Endothelial cell of umbilical vein (primary cell): ENCODE measurements around the gene REEP3. TPM values are rescaled to one million over a fixed set of nuclear protein-coding genes. Genes with fewer than 3 reads are reported as not detected.

Source experiments
- BruUV-seq: library from RNA; stranded (reverse); fragments of 400-500 nt; replicated peaks from 2 replicates; lab custom pipeline; 2021; lab: Mats Ljungman, UMichigan
- CTCF ChIA-PET: fragments of 300-600, 350-600 bp; sonication (Branson Sonifier 250); formaldehyde crosslinking; loops from one replicate; lab custom pipeline; 2021; ENCODE audit warnings: antibody characterized with exemption, inconsistent platforms; lab: Charles Lee
- POLR2A ChIA-PET: fragments of 300-600, 350-600 bp; sonication (Branson Sonifier 250); formaldehyde crosslinking; loops from one replicate; lab custom pipeline; 2021; ENCODE audit warnings: antibody characterized with exemption, inconsistent platforms; lab: Charles Lee
- DNase-seq: peaks from one replicate; pipeline ENCODE4 v3.0.0-alpha.2; 2011; ENCODE audit warnings: low read depth, low spot score
- FAIRE-seq: peaks from 2 replicates; lab custom pipeline; 2011; peaks lifted over from hg19 to GRCh38; lab: Jason Lieb, UNC
- H2AFZ ChIP-seq: 2 replicates; pipeline ENCODE4 v1.6.0; 2012; ENCODE audit warnings: low read depth, low read length, control low read depth, inconsistent platforms
- H3K27ac ChIP-seq: 2 replicates; pipeline ENCODE4 v1.5.1; 2011; ENCODE audit warnings: low read depth, mild to moderate bottlenecking, control low read depth, low read length, moderate library complexity; ENCODE audit not compliant: insufficient read depth
- H3K27me3 ChIP-seq, 2 experiments: 2 replicates each; pipeline versions ENCODE4 v1.6.0 to v1.6.1; 2011; ENCODE audit warnings: low read length in 2 of 2, mixed read lengths in 1 of 2; ENCODE audit not compliant: control insufficient read depth in 2 of 2, insufficient read depth in 2 of 2
- H3K36me3 ChIP-seq, 2 experiments: 2 replicates in 1 of 2; 3 replicates in 1 of 2; pipeline ENCODE4 v1.5.1; 2011; ENCODE audit warnings: low read length in 2 of 2, mild to moderate bottlenecking in 1 of 2, moderate library complexity in 1 of 2; ENCODE audit not compliant: control insufficient read depth in 2 of 2, insufficient read depth in 2 of 2; ENCODE audit errors: extremely low read depth in 1 of 2
- H3K4me1 ChIP-seq: 3 replicates; pipeline ENCODE4 v1.5.1; 2011; ENCODE audit warnings: mild to moderate bottlenecking, low read length; ENCODE audit not compliant: control insufficient read depth, insufficient read depth; ENCODE audit errors: extremely low read depth
- H3K4me2 ChIP-seq: 2 replicates; pipeline ENCODE4 v1.6.1; 2011; ENCODE audit warnings: low read length, control low read depth, mixed read lengths; ENCODE audit not compliant: insufficient read depth
- H3K4me3 ChIP-seq, 3 experiments: fragments of 200-600 bp in 1 of 3; sonication (generic), shearing (Covaris generic) in 1 of 3; replicated peaks in 1 of 3; 2 replicates each; pipeline ENCODE4 v1.5.1; 2011 to 2016; ENCODE audit warnings: control low read depth in 3 of 3, low read length in 3 of 3, mild to moderate bottlenecking in 2 of 3, inconsistent platforms in 1 of 3, low read depth in 1 of 3, moderate library complexity in 1 of 3; ENCODE audit not compliant: insufficient read depth in 1 of 3
- H3K79me2 ChIP-seq: 2 replicates; pipeline ENCODE4 v1.6.0; 2012; ENCODE audit warnings: low read length, inconsistent platforms; ENCODE audit not compliant: control insufficient read depth, insufficient read depth
- H3K9ac ChIP-seq: replicated peaks from 2 replicates; pipeline ENCODE3; 2011; ENCODE audit warnings: low read length, control low read depth; ENCODE audit not compliant: insufficient read depth; ENCODE audit errors: extremely low read depth
- H3K9me1 ChIP-seq: replicated peaks from 3 replicates; pipeline ENCODE4 v1.6.0; 2011; ENCODE audit warnings: mild to moderate bottlenecking, low read length; ENCODE audit not compliant: control insufficient read depth, insufficient read depth; ENCODE audit errors: extremely low read depth
- H3K9me3 ChIP-seq: replicated peaks from 2 replicates; pipeline ENCODE4 v1.5.1; 2012; ENCODE audit warnings: low read length, inconsistent platforms; ENCODE audit not compliant: control insufficient read depth, insufficient read depth
- H4K20me1 ChIP-seq: replicated peaks from 2 replicates; pipeline ENCODE3; 2011; ENCODE audit warnings: mild to moderate bottlenecking, low read length; ENCODE audit not compliant: control insufficient read depth, insufficient read depth; ENCODE audit errors: extremely low read depth
- FOS ChIP-seq: IDR thresholded peaks from 2 replicates; pipeline ENCODE4 v1.6.1; 2011; ENCODE audit warnings: mild to moderate bottlenecking, low read length, moderate library complexity, borderline replicate concordance; ENCODE audit not compliant: insufficient read depth
- JUN ChIP-seq: IDR thresholded peaks from 2 replicates; pipeline ENCODE4 v1.6.1; 2011; ENCODE audit warnings: borderline replicate concordance, low read depth; ENCODE audit not compliant: insufficient read length, insufficient read depth
- MYC ChIP-seq: IDR thresholded peaks from one replicate; pipeline ENCODE4 v1.6.1; 2011; ENCODE audit warnings: mild to moderate bottlenecking, low read depth, low read length
- dilution Hi-C: fragments of 300-500 bp; cut with MboI; formaldehyde crosslinking; loops from one replicate; pipeline ENCODE4 v1.15.0; 2019; ENCODE audit warnings: low sequenced_read_pairs; ENCODE audit not compliant: extremely low pct_ligation_motif_present
- intact Hi-C: fragments of 100-400 bp; cut with micrococcal nuclease; formaldehyde crosslinking; loops from one replicate; pipeline ENCODE4 v1.10.0; 2022
- polyA plus RNA-seq, 4 experiments: library from polyadenylated mRNA; depleted of rRNA in 3 of 4; stranded (reverse) in 3 of 4; unstranded in 1 of 4; fragments of >200 nt; gene quantifications; 2 replicates each; pipeline versions ENCODE4 v1.2.1 to v1.2.3, GENCODE V29; 2011 to 2012; ENCODE audit warnings: missing spikeins in 1 of 4
- total RNA-seq: library from RNA; stranded (reverse); gene quantifications from 2 replicates; pipeline ENCODE4 v1.2.3, GENCODE V29; 2021
- TF ChIP-seq, protein P1 (sequence below), 2 donors: IDR thresholded peaks; 1 replicate in 1 of 2; 2 replicates in 1 of 2; pipeline ENCODE4 v1.5.1; 2011; ENCODE audit warnings: low read length in 2 of 2, mild to moderate bottlenecking in 2 of 2, moderate library complexity in 2 of 2, control low read depth in 1 of 2, inconsistent platforms in 1 of 2, low read depth in 1 of 2; ENCODE audit not compliant: insufficient read depth in 1 of 2; ENCODE audit errors: extremely low read depth in 1 of 2
- TF ChIP-seq, protein P2 (sequence below): IDR thresholded peaks from 2 replicates; pipeline ENCODE4 v1.6.1; 2011; ENCODE audit not compliant: insufficient read depth, insufficient read length

Gene REEP3
- total and polyA plus RNA-seq, 2 donors (not counting 3 experiments of a cell fraction or from before 2014, with no cell fraction given) = 12.3 to 48.3 TPM

DNA sequence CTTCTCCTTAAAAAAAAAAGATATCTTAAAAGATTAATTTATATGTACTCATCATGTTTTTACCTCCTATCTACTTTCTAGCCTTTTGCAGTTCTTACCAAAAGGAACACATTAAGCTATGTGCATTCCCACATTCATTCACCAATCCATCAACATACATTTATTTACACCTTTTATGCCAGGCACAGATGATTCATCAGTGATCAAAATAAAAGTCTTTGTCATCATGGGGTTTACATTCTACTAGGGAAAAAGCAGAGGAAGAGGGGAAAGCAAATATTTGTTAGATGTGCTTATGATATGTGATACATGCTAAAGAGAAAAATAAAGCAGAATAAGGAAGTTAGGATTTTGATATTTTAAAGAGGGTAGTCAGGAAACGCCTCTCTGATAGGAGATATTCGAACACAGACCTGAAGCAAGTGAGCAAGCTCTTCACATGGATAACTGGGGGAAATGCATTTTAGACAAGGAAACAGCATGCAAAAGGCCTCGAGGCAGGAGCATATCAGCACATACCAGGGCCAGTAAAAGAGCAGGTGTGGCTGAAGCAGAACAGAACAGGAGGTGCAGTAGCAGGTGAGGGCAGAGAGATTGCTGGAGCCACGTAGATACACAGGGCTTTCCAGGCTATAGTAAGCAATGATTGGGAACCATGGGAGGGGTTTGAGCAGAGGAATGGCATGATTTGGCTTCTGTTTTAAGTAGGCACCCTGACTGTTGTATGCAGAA lies 67.4 kb downstream of the REEP3 start:
- Histone ChIP-seq H3K27me3 (no peaks in the 10 kb centered on the region), H3K4me3 (no peak overlapping the region), H3K4me2 (no peak overlapping the region), H3K27ac (no peak overlapping the region), H3K4me1 (peaks cover 5% of the 10 kb centered on the region), H3K9me1 (peaks cover 2% of the 10 kb centered on the region), H3K9ac (no peak overlapping the region), H4K20me1 (no peaks in the 10 kb centered on the region), H3K9me3 (no peaks in the 10 kb centered on the region), H2AFZ (no peak overlapping the region), H3K79me2 (peaks cover 14% of the 10 kb centered on the region), H3K36me3 (no peaks in the 10 kb centered on the region)
- intact Hi-C loops = no loop called here
- POLR2A ChIA-PET = no interaction called here
- peak; percentile 60 for FAIRE-seq
- TF ChIP-seq MYC (no peak), JUN (no peak), FOS (peak; percentile 46)
- TF ChIP-seq, protein P1, sequence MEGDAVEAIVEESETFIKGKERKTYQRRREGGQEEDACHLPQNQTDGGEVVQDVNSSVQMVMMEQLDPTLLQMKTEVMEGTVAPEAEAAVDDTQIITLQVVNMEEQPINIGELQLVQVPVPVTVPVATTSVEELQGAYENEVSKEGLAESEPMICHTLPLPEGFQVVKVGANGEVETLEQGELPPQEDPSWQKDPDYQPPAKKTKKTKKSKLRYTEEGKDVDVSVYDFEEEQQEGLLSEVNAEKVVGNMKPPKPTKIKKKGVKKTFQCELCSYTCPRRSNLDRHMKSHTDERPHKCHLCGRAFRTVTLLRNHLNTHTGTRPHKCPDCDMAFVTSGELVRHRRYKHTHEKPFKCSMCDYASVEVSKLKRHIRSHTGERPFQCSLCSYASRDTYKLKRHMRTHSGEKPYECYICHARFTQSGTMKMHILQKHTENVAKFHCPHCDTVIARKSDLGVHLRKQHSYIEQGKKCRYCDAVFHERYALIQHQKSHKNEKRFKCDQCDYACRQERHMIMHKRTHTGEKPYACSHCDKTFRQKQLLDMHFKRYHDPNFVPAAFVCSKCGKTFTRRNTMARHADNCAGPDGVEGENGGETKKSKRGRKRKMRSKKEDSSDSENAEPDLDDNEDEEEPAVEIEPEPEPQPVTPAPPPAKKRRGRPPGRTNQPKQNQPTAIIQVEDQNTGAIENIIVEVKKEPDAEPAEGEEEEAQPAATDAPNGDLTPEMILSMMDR (IDR thresholded peaks at IDR 0.05; ENCODE audit: extremely low read depth in 1 of 2, insufficient read depth in 1 of 2, low read depth in 1 of 2, low read length in 2 of 2) = no peak
- TF ChIP-seq, protein P2, sequence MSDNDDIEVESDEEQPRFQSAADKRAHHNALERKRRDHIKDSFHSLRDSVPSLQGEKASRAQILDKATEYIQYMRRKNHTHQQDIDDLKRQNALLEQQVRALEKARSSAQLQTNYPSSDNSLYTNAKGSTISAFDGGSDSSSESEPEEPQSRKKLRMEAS = no peak
- BruUV-seq = no TSS peak
- DNase-seq = peak; percentile 57
- CTCF ChIA-PET = interaction anchor here (0.8 to 1.2 kb wide), 5 partner anchors 8 to 132 kb away, joined by 3 to 5 read pairs (median 4); no protein-coding TSS in a partner anchor
- dilution Hi-C loops = no loop called here
